ENCODE results near the gene KRT25.

The KRT25 gene

DNA sequence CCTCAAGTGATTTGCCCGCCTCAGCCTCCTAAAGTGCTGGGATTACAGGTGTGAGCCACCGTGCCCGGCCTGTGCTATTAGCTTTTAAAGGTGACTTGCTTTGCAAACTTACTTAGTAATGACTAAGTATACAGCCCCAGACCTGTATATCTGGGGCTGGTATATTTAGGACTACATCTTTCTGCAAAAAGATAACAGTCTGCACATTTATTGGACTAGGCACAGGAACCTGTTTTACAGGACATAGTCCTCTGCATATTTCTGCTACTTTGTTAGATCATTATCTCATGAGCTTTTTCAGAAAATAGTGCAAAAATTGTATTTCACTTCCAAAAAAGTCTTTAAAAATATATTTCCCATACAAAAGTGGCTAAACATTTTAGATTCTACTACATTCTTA is 52.9 kb downstream of the KRT25 start:
- TF ChIP-seq, protein P1, sequence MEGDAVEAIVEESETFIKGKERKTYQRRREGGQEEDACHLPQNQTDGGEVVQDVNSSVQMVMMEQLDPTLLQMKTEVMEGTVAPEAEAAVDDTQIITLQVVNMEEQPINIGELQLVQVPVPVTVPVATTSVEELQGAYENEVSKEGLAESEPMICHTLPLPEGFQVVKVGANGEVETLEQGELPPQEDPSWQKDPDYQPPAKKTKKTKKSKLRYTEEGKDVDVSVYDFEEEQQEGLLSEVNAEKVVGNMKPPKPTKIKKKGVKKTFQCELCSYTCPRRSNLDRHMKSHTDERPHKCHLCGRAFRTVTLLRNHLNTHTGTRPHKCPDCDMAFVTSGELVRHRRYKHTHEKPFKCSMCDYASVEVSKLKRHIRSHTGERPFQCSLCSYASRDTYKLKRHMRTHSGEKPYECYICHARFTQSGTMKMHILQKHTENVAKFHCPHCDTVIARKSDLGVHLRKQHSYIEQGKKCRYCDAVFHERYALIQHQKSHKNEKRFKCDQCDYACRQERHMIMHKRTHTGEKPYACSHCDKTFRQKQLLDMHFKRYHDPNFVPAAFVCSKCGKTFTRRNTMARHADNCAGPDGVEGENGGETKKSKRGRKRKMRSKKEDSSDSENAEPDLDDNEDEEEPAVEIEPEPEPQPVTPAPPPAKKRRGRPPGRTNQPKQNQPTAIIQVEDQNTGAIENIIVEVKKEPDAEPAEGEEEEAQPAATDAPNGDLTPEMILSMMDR (IDR thresholded peaks at IDR 0.05; ENCODE audit: low read depth, low read length, missing control alignments) = no peak
- H3K4me3 ChIP-seq (replicated peaks; ENCODE audit: low read depth, low read length) = no peak overlapping the region
- no peak for DNase-seq (ENCODE audit: extremely low read depth, low read depth)

- DNase-seq (ENCODE audit: extremely low read depth, low read depth) = no peak
- TF ChIP-seq, protein P1 (IDR thresholded peaks at IDR 0.05; ENCODE audit: low read depth, low read length, missing control alignments) = no peak
Measured at GRCh38 chr17:40699853-40700252, 55.3 kb downstream of the KRT25 start.

GRCh38 chr17:40699371-40699770 is 55.8 kb downstream of the KRT25 start:
- no peak overlapping the region for H3K4me3 ChIP-seq (replicated peaks; ENCODE audit: low read depth, low read length)
- TF ChIP-seq, protein P1 (IDR thresholded peaks at IDR 0.05; ENCODE audit: low read depth, low read length, missing control alignments) = no peak
- no peak for DNase-seq (ENCODE audit: extremely low read depth, low read depth)

More at GRCh38 chr17:40699853-40700252, 55.3 kb downstream of the KRT25 start:
- H3K4me3 ChIP-seq (replicated peaks; ENCODE audit: low read depth, low read length) = no peak overlapping the region
